Measurements from ENCODE around the gene S100A5. TPM values are rescaled to one million over a fixed set of nuclear protein-coding genes. Genes with fewer than 3 reads are reported as not detected.
A peak's percentile ranks its signal among the peaks of the same experiment; 100 is the strongest.

Gene S100A5
- total RNA-seq, 1 donor from 2014 or later: 0.39 TPM

GRCh38 chr1:153553096-153553495, 12.4 kb upstream of the S100A5 start:
- Histone ChIP-seq H4K20me1 (ENCODE audit: insufficient read depth, low read length) (no peaks in the 10 kb centered on the region), H3K4me3 (ENCODE audit: insufficient read depth, low read depth, low read length) (no peak overlapping the region), H3K9me3 (ENCODE audit: insufficient read depth, low read depth, low read length) (no peaks in the 10 kb centered on the region), H3K79me2 (ENCODE audit: insufficient read depth, low read length) (no peaks in the 10 kb centered on the region), H3K27me3 (ENCODE audit: insufficient read depth, low read length) (no peaks in the 10 kb centered on the region), H3K36me3 (ENCODE audit: insufficient read depth, low read length) (no peaks in the 10 kb centered on the region), H2AFZ (ENCODE audit: low read depth, low read length) (no peak overlapping the region), H3K27ac (ENCODE audit: low read depth, low read length) (no peak overlapping the region), H3K4me1 (ENCODE audit: insufficient read depth, low read length) (peaks cover 22% of the 10 kb centered on the region), H3K9ac (ENCODE audit: low read length) (no peak overlapping the region), H3K4me2 (ENCODE audit: low read length) (no peak overlapping the region)
- FAIRE-seq (no peak), DNase-seq (ENCODE audit: low read depth) (no peak)
- Mint-ChIP-seq H3K4me3 (ENCODE audit: unreplicated experiment) (peak overlapping the region; percentile 47), H3K27me3 (ENCODE audit: low read depth, unreplicated experiment) (no peaks in the 10 kb centered on the region), H3K9me3 (ENCODE audit: unreplicated experiment) (peaks cover 5% of the 10 kb centered on the region), H3K4me1 (ENCODE audit: low read depth, unreplicated experiment) (peaks cover 36% of the 10 kb centered on the region), H3K36me3 (ENCODE audit: low read depth, unreplicated experiment) (no peaks in the 10 kb centered on the region), H3K27ac (ENCODE audit: unreplicated experiment) (peak overlapping the region; percentile 27)
- no peak for TF ChIP-seq EZH2 (IDR thresholded peaks at IDR 0.05; ENCODE audit: insufficient read depth, low read length)
- no peak for TF ChIP-seq CTCF (IDR thresholded peaks at IDR 0.05; ENCODE audit: insufficient read depth, low read depth, low read length)

- no peak for TF ChIP-seq EZH2 (IDR thresholded peaks at IDR 0.05; ENCODE audit: insufficient read depth, low read length)
- no peak for TF ChIP-seq CTCF (IDR thresholded peaks at IDR 0.05; ENCODE audit: insufficient read depth, low read depth, low read length)
- H3K4me3 Mint-ChIP-seq (ENCODE audit: unreplicated experiment): no peak overlapping the region
- H3K4me3 ChIP-seq (ENCODE audit: insufficient read depth, low read depth, low read length): no peak overlapping the region
- no peaks in the 10 kb centered on the region for H3K36me3 ChIP-seq (ENCODE audit: insufficient read depth, low read length)
- DNase-seq (ENCODE audit: low read depth) (no peak), FAIRE-seq (no peak)
- H3K4me1 ChIP-seq (ENCODE audit: insufficient read depth, low read length): peaks cover 22% of the 10 kb centered on the region
- peaks cover 39% of the 10 kb centered on the region for H3K4me1 Mint-ChIP-seq (ENCODE audit: low read depth, unreplicated experiment)
- H2AFZ ChIP-seq (ENCODE audit: low read depth, low read length): no peak overlapping the region
- peaks cover under 1% of the 10 kb centered on the region for H3K9me3 Mint-ChIP-seq (ENCODE audit: unreplicated experiment)
- H3K27me3 ChIP-seq (ENCODE audit: insufficient read depth, low read length): no peaks in the 10 kb centered on the region
- H3K27ac ChIP-seq (ENCODE audit: low read depth, low read length): no peak overlapping the region
- no peaks in the 10 kb centered on the region for H3K9me3 ChIP-seq (ENCODE audit: insufficient read depth, low read depth, low read length)
- no peaks in the 10 kb centered on the region for H3K27me3 Mint-ChIP-seq (ENCODE audit: low read depth, unreplicated experiment)
- no peaks in the 10 kb centered on the region for H3K79me2 ChIP-seq (ENCODE audit: insufficient read depth, low read length)
- no peak overlapping the region for H3K9ac ChIP-seq (ENCODE audit: low read length)
- H3K4me2 ChIP-seq (ENCODE audit: low read length): no peak overlapping the region
- no peak overlapping the region for H3K27ac Mint-ChIP-seq (ENCODE audit: unreplicated experiment)
- H3K36me3 Mint-ChIP-seq (ENCODE audit: low read depth, unreplicated experiment): no peaks in the 10 kb centered on the region
- no peaks in the 10 kb centered on the region for H4K20me1 ChIP-seq (ENCODE audit: insufficient read depth, low read length)
Observed at GRCh38 chr1:153552335-153552734, 11.6 kb upstream of the S100A5 start.

GRCh38 chr1:153550827-153551500, 10.2 kb upstream of the S100A5 start:
- Histone ChIP-seq H3K27ac (ENCODE audit: low read depth, low read length) (no peak overlapping the region), H3K27me3 (ENCODE audit: insufficient read depth, low read length) (no peaks in the 10 kb centered on the region), H3K4me2 (ENCODE audit: low read length) (no peak overlapping the region), H3K79me2 (ENCODE audit: insufficient read depth, low read length) (no peaks in the 10 kb centered on the region), H2AFZ (ENCODE audit: low read depth, low read length) (no peak overlapping the region), H3K36me3 (ENCODE audit: insufficient read depth, low read length) (no peaks in the 10 kb centered on the region), H3K4me1 (ENCODE audit: insufficient read depth, low read length) (peaks cover 22% of the 10 kb centered on the region), H3K9ac (ENCODE audit: low read length) (no peak overlapping the region), H3K4me3 (ENCODE audit: insufficient read depth, low read depth, low read length) (no peak overlapping the region), H3K9me3 (ENCODE audit: insufficient read depth, low read depth, low read length) (no peaks in the 10 kb centered on the region), H4K20me1 (ENCODE audit: insufficient read depth, low read length) (no peaks in the 10 kb centered on the region)
- no peak overlapping the region for H3K27ac Mint-ChIP-seq (ENCODE audit: unreplicated experiment)
- no peak overlapping the region for H3K4me3 Mint-ChIP-seq (ENCODE audit: unreplicated experiment)
- no peak for FAIRE-seq
- H3K36me3 Mint-ChIP-seq (ENCODE audit: low read depth, unreplicated experiment): no peaks in the 10 kb centered on the region
- H3K9me3 Mint-ChIP-seq (ENCODE audit: unreplicated experiment): no peaks in the 10 kb centered on the region
- DNase-seq (ENCODE audit: low read depth): no peak
- TF ChIP-seq EZH2 (IDR thresholded peaks at IDR 0.05; ENCODE audit: insufficient read depth, low read length) (no peak), CTCF (IDR thresholded peaks at IDR 0.05; ENCODE audit: insufficient read depth, low read depth, low read length) (no peak)
- H3K4me1 Mint-ChIP-seq (ENCODE audit: low read depth, unreplicated experiment): peaks cover 49% of the 10 kb centered on the region
- no peaks in the 10 kb centered on the region for H3K27me3 Mint-ChIP-seq (ENCODE audit: low read depth, unreplicated experiment)
